ENCODE data around the gene IL34.

DNA sequence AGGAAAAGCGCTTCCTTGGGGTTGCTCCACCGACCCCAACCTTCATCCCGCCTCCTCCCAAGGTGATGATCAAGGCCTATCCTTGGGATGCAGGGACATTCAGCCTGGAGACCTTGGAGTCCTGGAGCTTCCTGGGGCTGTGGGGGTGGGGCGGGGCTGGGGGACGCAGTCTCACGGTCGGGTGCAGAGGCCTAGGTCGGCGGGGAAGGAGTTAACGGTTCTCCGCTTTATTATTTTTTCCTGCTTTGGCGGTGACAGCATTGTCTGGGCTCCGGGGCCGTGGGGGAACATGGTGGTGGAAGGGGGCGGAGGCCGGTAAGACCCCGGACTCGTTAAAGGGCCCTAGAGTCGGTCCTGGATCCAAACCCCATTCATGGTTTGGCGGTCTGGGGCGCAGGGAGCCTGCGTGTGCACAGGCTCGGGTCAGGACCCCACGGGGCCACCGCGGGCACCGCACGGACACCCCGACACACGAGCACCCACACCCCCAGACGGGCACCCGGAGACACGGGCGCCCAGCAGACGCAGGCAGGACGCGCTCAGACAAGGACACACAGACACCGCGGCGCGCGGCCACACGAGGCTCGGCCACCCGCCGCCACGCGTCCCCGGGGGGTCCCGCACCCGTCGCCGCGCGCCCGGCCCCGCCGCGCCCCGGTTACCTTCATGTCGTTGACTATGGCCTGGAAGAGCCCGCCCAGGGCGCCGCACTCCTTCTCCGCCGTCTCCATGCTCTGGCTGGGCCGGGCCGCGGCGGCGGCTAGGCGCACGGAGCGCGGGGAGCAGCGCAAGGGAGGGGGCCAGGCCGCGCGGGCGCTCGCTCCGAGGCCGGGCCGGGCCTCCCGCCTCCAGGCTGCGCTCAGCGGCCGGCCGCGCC, 38.9 kb downstream of the IL34 start:
- TF ChIP-seq POLR2AphosphoS5 (IDR thresholded peaks at IDR 0.05; ENCODE audit: borderline replicate concordance, low read depth, low read length) (no peak), EZH2 (IDR thresholded peaks at IDR 0.05) (no peak)
